ENCODE results near the gene EEFSEC. TPM values are rescaled to one million over a fixed set of nuclear protein-coding genes. Genes with fewer than 3 reads are reported as not detected.

The EEFSEC gene
- total and polyA plus RNA-seq, 8 donors, result 11.5 to 23.0 (median 19.9) TPM

DNA sequence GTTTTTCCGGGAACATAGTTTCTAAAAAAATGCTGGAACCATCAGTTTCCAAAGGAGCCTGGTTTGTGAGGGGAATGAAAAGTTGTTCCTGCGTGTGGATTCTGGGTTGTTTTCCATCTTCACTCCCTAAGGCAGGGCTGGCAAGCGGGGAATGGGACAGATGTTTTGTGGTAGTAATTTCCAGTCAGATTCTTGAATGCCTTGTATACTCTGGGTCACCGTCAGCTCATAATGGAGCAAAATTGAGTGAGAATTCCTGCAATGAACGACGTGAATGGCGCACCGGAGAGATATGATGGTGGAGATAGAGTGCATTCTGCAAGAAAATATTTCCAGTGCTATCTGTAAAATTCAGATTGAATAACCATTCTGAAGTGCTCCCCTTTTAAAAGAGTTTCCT is 19.9 kb downstream of the EEFSEC start:
- Histone ChIP-seq H3K4me3 (no peak overlapping the region), H3K27ac (no peak overlapping the region), H3K36me3 (no peaks in the 10 kb centered on the region), H3K27me3 (no peaks in the 10 kb centered on the region), H3K9me3 (no peaks in the 10 kb centered on the region), H3K4me1 (peaks cover 5 to 31% of the 10 kb centered on the region in 2 donors)
- no peak for ATAC-seq
- intact Hi-C loops (cut with DNase I), result loop anchor here in 1 of 2 donors (10.0 kb wide), 1 partner anchor 322 kb away; the partner anchor contains the start of gene GATA2
- TF ChIP-seq, protein P1, sequence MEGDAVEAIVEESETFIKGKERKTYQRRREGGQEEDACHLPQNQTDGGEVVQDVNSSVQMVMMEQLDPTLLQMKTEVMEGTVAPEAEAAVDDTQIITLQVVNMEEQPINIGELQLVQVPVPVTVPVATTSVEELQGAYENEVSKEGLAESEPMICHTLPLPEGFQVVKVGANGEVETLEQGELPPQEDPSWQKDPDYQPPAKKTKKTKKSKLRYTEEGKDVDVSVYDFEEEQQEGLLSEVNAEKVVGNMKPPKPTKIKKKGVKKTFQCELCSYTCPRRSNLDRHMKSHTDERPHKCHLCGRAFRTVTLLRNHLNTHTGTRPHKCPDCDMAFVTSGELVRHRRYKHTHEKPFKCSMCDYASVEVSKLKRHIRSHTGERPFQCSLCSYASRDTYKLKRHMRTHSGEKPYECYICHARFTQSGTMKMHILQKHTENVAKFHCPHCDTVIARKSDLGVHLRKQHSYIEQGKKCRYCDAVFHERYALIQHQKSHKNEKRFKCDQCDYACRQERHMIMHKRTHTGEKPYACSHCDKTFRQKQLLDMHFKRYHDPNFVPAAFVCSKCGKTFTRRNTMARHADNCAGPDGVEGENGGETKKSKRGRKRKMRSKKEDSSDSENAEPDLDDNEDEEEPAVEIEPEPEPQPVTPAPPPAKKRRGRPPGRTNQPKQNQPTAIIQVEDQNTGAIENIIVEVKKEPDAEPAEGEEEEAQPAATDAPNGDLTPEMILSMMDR (IDR thresholded peaks at IDR 0.05), result no peak
- peak in 2 of 4 donors; percentile 58 to 61 for DNase-seq

DNA sequence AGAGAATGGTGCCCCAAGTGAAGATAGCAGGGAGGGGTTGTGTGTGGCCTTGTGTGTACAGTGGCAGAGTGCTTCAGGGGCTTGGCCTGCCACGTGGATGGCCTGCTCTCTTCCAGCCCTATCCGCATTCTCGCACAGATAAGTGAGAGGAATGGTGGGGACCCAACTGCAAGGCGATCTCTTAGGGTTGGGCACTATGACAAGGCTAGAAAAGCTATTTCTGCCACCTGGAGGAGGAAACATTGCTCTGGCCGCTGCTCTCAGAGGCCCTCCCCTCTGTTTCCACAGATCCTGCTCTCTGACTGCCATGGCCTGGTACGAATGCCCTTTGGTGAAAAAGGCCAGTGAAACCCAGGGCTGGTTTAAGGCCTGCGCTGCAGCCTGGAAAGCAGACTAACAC is 20.6 kb downstream of the EEFSEC start:
- TF ChIP-seq, protein P1 (IDR thresholded peaks at IDR 0.05), result no peak
- DNase-seq (no peak), ATAC-seq (no peak)
- H3K27ac ChIP-seq, result no peak overlapping the region
- intact Hi-C loops (cut with DNase I), result loop anchor here in 1 of 2 donors (10.0 kb wide), 1 partner anchor 321 kb away; the partner anchor contains the start of gene GATA2
- H3K36me3 ChIP-seq, result no peaks in the 10 kb centered on the region
- H3K4me1 ChIP-seq, result peaks cover 5 to 27% of the 10 kb centered on the region in 2 donors
- no peaks in the 10 kb centered on the region for H3K9me3 ChIP-seq
- H3K4me3 ChIP-seq, result no peak overlapping the region
- no peaks in the 10 kb centered on the region for H3K27me3 ChIP-seq

DNA sequence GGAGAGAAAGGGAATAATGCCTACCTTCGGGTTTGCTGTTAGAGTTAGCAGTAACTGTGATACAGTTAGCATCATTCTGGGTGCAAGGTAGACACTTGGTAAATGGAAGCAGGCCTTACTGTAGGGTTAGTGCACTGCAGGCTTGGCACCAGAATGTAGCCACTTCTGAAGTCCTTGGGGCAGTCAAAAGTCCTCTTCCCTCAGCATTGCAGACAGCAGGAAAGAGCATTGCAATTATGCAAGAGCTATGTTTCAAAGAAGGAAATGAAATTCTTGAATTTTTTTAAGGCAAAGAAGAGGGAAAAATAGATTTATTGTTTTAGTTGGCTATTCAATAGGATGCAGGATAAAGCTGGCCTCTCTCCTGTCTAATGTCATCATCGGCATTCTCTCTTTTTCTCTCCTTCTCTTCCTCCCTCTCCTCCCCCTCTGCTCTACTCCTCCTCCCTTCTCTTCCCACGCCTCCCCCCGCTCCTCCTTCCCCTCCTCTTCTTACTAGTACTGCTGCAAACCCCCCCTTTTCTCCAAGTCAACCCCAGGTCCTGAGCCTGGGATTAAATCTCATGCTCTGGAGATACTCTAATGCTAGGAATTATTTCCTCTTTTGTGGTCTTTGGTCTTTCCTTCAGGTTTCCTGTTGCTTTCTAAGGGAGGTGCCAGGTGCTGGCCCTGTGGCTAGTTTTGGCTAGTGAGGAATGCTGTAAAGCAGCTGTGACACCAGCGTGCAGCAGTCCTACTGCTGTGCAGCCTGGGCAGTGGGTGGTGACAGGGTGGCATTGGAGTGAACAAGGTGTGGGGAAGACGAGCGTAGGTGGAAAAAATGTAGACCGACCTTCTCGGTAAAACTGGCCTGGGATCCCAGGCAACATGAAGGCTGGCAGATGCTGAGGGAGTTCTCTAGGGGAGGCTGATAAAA is 21.7 kb downstream of the EEFSEC start:
- DNase-seq, result no peak
- TF ChIP-seq, protein P1 (IDR thresholded peaks at IDR 0.05), result no peak

DNA sequence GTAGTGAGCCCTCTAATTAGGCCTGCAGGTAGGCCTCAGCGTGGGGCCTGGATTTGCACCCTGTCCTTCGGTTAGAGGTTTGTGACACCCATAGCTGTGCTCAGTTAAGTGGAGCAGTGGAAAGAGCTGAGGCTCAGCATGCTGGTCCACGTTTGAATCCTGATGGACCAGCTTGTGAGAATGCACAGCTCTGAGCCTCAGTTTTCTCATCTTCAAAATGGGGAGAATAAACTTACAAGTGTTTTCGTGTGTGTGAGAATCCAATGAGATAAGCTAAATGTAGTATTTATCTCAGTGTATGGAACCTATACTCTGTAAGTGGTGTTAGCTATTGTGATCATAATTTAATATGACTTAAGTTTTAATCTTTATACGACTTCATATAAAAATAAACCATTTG is 22.5 kb downstream of the EEFSEC start:
- intact Hi-C loops (cut with DNase I), result loop anchor here in 1 of 2 donors (10.0 kb wide), 1 partner anchor 319 kb away; the partner anchor contains the start of gene GATA2
- Histone ChIP-seq H3K27ac (no peak overlapping the region), H3K4me1 (peaks cover 8 to 37% of the 10 kb centered on the region in 2 donors), H3K36me3 (no peaks in the 10 kb centered on the region), H3K4me3 (no peak overlapping the region), H3K9me3 (no peaks in the 10 kb centered on the region), H3K27me3 (no peaks in the 10 kb centered on the region)
- ATAC-seq (no peak), DNase-seq (no peak)
- TF ChIP-seq, protein P1 (IDR thresholded peaks at IDR 0.05), result no peak

More for the DNA sequence above, 21.7 kb downstream of the EEFSEC start:
- peak; percentile 77 for ATAC-seq
- H3K4me3 ChIP-seq, result no peak overlapping the region
- no peaks in the 10 kb centered on the region for H3K9me3 ChIP-seq
- H3K27me3 ChIP-seq, result no peaks in the 10 kb centered on the region
- no peak overlapping the region for H3K27ac ChIP-seq
- intact Hi-C loops (cut with DNase I), result loop anchor here in 1 of 2 donors (10.0 kb wide), 1 partner anchor 320 kb away; the partner anchor contains the start of gene GATA2
- peaks cover 8 to 33% of the 10 kb centered on the region in 2 donors for H3K4me1 ChIP-seq
- no peaks in the 10 kb centered on the region for H3K36me3 ChIP-seq

DNA sequence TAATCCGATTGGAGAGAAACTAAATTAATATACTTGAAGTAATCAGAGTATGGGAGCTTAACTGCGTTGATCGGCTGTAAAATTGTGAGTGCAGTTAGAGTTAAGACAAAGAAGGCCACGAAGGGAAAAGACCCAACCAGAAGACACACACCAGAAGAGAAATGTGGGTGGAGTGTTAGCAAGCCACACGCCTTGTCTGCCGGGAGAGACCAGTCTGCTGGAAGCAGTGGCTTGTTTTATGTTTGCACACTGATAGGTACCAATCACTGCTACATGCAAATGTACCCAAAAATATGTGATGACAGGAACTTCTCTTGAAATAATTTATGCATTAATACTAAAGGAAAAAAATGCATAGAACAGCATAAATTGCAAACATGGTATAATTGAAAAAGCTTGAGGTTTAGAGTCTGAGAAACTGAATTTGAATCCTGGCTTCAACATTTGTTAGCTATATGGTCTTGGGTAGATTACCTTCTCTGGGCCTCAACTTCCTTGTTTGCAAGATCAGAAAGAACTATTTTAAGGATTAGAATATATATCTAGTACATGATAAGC is 23.1 kb downstream of the EEFSEC start:
- DNase-seq (no peak), ATAC-seq (no peak)
- H3K9me3 ChIP-seq, result no peaks in the 10 kb centered on the region
- TF ChIP-seq, protein P1 (IDR thresholded peaks at IDR 0.05), result no peak
- no peaks in the 10 kb centered on the region for H3K27me3 ChIP-seq
- peaks cover 8 to 37% of the 10 kb centered on the region in 2 donors for H3K4me1 ChIP-seq
- H3K27ac ChIP-seq, result no peak overlapping the region
- no peaks in the 10 kb centered on the region for H3K36me3 ChIP-seq
- H3K4me3 ChIP-seq, result no peak overlapping the region
- intact Hi-C loops (cut with DNase I), result loop anchor here in 1 of 2 donors (10.0 kb wide), 1 partner anchor 318 kb away; the partner anchor contains the start of gene GATA2
